GM18907 (cell line): ENCODE results near the gene STH.
"Not testable (repeated sequence)": the region's sequence is repeated elsewhere in the genome, so short reads cannot be mapped to it uniquely, and the experiment has no call there.

Source experiments
- ATAC-seq: cut with Tn5 transposase; IDR thresholded peaks from one replicate; pipeline ENCODE4 v1.9.1; 2021; ENCODE audit warnings: mild to moderate bottlenecking, moderate library complexity; ENCODE audit not compliant: unreplicated experiment

Gene STH

DNA sequence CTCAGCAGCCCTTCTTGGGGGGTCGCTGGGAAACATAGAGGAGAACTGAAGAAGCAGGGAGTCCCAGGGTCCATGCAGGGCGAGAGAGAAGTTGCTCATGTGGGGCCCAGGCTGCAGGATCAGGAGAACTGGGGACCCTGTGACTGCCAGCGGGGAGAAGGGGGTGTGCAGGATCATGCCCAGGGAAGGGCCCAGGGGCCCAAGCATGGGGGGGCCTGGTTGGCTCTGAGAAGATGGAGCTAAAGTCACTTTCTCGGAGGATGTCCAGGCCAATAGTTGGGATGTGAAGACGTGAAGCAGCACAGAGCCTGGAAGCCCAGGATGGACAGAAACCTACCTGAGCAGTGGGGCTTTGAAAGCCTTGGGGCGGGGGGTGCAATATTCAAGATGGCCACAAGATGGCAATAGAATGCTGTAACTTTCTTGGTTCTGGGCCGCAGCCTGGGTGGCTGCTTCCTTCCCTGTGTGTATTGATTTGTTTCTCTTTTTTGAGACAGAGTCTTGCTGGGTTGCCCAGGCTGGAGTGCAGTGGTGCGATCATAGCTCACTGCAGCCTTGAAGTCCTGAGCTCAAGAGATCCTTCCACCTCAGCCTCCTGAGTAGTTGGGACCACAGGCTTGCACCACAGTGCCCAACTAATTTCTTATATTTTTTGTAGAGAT is 3.4 kb downstream of the STH start:
- ATAC-seq = no peak

DNA sequence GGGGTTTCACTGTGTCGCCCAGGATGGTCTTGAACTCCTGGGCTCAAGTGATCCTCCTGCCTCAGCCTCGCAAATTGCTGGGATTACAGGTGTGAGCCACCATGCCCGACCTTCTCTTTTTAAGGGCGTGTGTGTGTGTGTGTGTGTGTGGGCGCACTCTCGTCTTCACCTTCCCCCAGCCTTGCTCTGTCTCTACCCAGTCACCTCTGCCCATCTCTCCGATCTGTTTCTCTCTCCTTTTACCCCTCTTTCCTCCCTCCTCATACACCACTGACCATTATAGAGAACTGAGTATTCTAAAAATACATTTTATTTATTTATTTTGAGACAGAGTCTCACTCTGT is 3.9 kb downstream of the STH start:
- no peak for ATAC-seq

DNA sequence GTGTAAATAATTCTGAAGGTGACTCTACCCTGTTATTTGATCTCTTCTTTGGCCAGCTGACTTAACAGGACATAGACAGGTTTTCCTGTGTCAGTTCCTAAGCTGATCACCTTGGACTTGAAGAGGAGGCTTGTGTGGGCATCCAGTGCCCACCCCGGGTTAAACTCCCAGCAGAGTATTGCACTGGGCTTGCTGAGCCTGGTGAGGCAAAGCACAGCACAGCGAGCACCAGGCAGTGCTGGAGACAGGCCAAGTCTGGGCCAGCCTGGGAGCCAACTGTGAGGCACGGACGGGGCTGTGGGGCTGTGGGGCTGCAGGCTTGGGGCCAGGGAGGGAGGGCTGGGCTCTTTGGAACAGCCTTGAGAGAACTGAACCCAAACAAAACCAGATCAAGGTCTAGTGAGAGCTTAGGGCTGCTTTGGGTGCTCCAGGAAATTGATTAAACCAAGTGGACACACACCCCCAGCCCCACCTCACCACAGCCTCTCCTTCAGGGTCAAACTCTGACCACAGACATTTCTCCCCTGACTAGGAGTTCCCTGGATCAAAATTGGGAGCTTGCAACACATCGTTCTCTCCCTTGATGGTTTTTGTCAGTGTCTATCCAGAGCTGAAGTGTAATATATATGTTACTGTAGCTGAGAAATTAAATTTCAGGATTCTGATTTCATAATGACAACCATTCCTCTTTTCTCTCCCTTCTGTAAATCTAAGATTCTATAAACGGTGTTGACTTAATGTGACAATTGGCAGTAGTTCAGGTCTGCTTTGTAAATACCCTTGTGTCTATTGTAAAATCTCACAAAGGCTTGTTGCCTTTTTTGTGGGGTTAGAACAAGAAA is 5.1 kb downstream of the STH start:
- no peak for ATAC-seq

DNA sequence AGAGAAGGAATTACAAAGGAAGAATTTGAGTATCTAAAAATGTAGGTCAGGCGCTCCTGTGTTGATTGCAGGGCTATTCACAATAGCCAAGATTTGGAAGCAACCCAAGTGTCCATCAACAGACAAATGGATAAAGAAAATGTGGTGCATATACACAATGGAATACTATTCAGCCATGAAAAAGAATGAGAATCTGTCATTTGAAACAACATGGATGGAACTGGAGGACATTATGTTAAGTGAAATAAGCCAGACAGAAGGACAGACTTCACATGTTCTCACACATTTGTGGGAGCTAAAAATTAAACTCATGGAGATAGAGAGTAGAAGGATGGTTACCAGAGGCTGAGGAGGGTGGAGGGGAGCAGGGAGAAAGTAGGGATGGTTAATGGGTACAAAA is 7.0 kb downstream of the STH start:
- ATAC-seq = not testable (repeated sequence)

DNA sequence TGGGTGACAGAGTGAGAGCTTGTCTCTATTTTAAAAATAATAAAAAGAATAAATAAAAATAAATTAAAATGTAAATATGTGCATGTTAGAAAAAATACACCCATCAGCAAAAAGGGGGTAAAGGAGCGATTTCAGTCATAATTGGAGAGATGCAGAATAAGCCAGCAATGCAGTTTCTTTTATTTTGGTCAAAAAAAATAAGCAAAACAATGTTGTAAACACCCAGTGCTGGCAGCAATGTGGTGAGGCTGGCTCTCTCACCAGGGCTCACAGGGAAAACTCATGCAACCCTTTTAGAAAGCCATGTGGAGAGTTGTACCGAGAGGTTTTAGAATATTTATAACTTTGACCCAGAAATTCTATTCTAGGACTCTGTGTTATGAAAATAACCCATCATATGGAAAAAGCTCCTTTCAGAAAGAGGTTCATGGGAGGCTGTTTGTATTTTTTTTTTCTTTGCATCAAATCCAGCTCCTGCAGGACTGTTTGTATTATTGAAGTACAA is 8.5 kb downstream of the STH start:
- no peak for ATAC-seq

DNA sequence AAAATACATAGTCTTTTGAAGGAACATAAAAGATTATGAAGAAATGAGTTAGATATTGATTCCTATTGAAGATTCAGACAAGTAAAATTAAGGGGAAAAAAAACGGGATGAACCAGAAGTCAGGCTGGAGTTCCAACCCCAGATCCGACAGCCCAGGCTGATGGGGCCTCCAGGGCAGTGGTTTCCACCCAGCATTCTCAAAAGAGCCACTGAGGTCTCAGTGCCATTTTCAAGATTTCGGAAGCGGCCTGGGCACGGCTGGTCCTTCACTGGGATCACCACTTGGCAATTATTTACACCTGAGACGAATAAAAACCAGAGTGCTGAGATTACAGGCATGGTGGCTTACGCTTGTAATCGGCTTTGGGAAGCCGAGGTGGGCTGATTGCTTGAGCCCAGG is 9.5 kb downstream of the STH start:
- no peak for ATAC-seq

DNA sequence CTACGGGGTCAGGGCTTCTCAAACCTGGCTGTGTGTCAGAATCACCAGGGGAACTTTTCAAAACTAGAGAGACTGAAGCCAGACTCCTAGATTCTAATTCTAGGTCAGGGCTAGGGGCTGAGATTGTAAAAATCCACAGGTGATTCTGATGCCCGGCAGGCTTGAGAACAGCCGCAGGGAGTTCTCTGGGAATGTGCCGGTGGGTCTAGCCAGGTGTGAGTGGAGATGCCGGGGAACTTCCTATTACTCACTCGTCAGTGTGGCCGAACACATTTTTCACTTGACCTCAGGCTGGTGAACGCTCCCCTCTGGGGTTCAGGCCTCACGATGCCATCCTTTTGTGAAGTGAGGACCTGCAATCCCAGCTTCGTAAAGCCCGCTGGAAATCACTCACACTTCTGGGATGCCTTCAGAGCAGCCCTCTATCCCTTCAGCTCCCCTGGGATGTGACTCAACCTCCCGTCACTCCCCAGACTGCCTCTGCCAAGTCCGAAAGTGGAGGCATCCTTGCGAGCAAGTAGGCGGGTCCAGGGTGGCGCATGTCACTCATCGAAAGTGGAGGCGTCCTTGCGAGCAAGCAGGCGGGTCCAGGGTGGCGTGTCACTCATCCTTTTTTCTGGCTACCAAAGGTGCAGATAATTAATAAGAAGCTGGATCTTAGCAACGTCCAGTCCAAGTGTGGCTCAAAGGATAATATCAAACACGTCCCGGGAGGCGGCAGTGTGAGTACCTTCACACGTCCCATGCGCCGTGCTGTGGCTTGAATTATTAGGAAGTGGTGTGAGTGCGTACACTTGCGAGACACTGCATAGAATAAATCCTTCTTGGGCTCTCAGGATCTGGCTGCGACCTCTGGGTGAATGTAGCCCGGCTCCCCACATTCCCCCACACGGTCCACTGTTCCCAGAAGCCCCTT is 10.9 kb downstream of the STH start:
- no peak for ATAC-seq

DNA sequence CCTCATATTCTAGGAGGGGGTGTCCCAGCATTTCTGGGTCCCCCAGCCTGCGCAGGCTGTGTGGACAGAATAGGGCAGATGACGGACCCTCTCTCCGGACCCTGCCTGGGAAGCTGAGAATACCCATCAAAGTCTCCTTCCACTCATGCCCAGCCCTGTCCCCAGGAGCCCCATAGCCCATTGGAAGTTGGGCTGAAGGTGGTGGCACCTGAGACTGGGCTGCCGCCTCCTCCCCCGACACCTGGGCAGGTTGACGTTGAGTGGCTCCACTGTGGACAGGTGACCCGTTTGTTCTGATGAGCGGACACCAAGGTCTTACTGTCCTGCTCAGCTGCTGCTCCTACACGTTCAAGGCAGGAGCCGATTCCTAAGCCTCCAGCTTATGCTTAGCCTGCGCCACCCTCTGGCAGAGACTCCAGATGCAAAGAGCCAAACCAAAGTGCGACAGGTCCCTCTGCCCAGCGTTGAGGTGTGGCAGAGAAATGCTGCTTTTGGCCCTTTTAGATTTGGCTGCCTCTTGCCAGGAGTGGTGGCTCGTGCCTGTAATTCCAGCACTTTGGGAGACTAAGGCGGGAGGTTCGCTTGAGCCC is 11.6 kb downstream of the STH start:
- no peak for ATAC-seq

DNA sequence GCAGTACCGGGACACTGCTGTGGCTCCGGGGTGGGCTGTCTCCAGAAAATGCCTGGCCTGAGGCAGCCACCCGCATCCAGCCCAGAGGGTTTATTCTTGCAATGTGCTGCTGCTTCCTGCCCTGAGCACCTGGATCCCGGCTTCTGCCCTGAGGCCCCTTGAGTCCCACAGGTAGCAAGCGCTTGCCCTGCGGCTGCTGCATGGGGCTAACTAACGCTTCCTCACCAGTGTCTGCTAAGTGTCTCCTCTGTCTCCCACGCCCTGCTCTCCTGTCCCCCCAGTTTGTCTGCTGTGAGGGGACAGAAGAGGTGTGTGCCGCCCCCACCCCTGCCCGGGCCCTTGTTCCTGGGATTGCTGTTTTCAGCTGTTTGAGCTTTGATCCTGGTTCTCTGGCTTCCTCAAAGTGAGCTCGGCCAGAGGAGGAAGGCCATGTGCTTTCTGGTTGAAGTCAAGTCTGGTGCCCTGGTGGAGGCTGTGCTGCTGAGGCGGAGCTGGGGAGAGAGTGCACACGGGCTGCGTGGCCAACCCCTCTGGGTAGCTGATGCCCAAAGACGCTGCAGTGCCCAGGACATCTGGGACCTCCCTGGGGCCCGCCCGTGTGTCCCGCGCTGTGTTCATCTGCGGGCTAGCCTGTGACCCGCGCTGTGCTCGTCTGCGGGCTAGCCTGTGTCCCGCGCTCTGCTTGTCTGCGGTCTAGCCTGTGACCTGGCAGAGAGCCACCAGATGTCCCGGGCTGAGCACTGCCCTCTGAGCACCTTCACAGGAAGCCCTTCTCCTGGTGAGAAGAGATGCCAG is 12.9 kb downstream of the STH start:
- no peak for ATAC-seq

DNA sequence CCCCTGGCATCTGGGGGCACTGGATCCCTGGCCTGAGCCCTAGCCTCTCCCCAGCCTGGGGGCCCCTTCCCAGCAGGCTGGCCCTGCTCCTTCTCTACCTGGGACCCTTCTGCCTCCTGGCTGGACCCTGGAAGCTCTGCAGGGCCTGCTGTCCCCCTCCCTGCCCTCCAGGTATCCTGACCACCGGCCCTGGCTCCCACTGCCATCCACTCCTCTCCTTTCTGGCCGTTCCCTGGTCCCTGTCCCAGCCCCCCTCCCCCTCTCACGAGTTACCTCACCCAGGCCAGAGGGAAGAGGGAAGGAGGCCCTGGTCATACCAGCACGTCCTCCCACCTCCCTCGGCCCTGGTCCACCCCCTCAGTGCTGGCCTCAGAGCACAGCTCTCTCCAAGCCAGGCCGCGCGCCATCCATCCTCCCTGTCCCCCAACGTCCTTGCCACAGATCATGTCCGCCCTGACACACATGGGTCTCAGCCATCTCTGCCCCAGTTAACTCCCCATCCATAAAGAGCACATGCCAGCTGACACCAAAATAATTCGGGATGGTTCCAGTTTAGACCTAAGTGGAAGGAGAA is 13.5 kb downstream of the STH start:
- ATAC-seq = no peak

DNA sequence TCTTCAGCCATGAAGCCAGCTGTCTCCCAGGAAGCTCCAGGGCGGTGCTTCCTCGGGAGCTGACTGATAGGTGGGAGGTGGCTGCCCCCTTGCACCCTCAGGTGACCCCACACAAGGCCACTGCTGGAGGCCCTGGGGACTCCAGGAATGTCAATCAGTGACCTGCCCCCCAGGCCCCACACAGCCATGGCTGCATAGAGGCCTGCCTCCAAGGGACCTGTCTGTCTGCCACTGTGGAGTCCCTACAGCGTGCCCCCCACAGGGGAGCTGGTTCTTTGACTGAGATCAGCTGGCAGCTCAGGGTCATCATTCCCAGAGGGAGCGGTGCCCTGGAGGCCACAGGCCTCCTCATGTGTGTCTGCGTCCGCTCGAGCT is 14.1 kb downstream of the STH start:
- no peak for ATAC-seq

DNA sequence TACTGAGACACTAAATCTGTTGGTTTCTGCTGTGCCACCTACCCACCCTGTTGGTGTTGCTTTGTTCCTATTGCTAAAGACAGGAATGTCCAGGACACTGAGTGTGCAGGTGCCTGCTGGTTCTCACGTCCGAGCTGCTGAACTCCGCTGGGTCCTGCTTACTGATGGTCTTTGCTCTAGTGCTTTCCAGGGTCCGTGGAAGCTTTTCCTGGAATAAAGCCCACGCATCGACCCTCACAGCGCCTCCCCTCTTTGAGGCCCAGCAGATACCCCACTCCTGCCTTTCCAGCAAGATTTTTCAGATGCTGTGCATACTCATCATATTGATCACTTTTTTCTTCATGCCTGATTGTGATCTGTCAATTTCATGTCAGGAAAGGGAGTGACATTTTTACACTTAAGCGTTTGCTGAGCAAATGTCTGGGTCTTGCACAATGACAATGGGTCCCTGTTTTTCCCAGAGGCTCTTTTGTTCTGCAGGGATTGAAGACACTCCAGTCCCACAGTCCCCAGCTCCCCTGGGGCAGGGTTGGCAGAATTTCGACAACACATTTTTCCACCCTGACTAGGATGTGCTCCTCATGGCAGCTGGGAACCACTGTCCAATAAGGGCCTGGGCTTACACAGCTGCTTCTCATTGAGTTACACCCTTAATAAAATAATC is 14.6 kb downstream of the STH start:
- no peak for ATAC-seq

DNA sequence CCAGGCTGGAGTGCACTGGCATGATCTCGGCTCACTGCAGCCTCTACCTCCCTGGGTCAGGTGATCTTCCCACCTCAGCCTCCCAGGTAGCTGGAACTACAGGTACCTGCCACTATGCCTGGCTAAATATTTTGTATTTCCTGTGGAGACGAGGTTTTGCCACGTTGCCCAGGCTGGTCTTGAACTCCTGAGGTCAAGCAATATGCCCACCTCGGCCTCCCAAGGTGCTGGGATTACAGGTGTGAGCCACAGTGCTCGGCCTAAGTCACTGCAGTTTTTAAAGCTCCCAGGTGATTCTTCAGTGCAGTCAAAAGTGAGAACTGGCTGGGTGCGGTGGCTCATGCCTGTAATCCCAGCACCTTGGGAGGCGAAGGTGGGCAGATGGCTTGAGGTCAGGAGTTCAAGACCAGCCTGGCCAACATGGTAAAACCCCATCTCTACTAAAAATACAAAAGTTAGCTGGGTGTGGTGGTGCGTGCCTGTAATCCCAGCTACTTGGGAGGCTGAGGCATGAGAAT is 20.4 kb downstream of the STH start:
- not testable (repeated sequence) for ATAC-seq

DNA sequence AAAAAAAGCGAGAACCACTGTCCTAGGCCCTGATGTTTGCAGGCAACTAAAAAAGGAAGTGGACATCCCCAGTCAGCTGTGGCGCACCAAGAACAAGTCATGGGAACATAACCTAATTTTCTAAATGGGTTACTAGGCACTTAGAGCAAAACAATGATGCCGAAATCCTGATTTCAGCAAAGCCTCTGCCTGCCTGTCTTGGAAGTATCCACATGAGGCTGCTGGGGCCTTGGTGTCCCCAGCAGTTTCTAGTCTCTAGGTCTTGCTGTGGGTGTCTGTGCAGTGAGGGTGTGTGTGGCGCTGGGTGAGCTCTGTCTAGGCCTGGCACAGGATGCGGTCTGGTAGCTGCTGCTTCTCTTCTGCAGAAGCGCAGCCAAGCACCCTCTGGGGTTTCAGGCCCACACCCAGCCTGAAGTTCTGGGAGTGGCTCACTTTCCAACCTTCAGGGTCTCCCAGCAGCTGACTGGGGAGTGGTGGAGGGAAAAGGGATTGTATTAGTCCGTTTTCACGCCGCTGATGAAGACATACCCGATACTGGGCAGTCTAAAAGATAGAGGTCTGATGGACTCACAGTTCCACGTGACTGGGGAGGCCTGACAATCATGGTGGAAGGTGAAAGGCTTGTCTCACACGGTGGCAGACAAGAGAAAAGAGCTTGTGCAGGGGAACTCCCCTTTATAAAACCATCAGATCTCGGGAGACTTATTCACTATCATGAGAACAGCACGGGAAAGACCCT is 21.1 kb downstream of the STH start:
- ATAC-seq = peak; percentile 55

DNA sequence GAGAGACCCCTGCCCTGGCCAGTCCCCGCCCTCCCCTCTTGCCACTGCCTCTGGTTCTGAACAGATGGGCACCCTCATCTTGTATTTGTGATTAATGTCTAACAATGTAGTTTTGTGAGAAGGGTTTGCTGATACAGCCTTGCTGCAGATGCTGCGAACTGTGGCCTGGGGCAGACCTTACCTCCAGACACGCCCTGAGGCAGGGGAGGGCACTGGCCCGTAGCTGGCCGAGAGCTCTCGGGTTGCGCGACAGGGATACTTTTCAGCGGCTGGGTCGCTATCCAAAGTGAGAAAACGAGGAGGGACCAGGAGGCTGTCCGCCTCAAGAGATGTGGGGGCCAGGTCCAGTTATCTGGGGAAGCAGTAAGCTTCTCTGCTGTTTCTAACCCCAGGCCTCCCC is 21.9 kb downstream of the STH start:
- no peak for ATAC-seq

DNA sequence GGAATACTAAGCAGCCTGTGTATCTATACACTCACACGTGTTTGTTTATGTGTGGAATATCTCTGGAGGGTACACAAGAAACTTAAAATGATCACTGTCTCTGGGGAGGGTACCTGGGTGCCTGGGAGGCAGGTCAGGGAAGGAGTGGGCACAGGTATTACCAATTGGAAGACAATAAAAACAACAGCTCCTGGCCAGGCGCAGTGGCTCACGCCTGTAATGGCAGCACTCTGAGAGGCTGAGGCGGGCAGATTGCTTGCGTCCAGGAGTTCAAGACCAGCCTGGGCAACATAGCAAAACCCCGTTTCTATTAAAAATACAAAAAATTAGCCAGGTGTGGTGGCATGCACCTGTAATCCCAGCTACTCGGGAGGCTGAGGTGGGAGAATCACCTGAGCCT is 24.3 kb downstream of the STH start:
- ATAC-seq = not testable (repeated sequence)

DNA sequence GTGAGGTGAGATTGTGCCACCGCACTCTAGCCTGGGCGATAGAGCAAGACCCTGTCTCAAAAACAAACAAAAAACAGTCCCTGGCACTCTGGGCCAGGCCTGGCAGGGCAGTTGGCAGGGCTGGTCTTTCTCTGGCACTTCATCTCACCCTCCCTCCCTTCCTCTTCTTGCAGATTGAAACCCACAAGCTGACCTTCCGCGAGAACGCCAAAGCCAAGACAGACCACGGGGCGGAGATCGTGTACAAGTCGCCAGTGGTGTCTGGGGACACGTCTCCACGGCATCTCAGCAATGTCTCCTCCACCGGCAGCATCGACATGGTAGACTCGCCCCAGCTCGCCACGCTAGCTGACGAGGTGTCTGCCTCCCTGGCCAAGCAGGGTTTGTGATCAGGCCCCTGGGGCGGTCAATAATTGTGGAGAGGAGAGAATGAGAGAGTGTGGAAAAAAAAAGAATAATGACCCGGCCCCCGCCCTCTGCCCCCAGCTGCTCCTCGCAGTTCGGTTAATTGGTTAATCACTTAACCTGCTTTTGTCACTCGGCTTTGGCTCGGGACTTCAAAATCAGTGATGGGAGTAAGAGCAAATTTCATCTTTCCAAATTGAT is 24.8 kb downstream of the STH start:
- no peak for ATAC-seq

DNA sequence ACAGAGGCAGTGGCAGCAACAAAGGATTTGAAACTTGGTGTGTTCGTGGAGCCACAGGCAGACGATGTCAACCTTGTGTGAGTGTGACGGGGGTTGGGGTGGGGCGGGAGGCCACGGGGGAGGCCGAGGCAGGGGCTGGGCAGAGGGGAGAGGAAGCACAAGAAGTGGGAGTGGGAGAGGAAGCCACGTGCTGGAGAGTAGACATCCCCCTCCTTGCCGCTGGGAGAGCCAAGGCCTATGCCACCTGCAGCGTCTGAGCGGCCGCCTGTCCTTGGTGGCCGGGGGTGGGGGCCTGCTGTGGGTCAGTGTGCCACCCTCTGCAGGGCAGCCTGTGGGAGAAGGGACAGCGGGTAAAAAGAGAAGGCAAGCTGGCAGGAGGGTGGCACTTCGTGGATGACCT is 25.5 kb downstream of the STH start:
- no peak for ATAC-seq
